ENCODE data around the gene SLC25A27. TPM values are rescaled to one million over a fixed set of nuclear protein-coding genes. Genes with fewer than 3 reads are reported as not detected.

Gene SLC25A27
- total and polyA plus RNA-seq, 2 experiments from 2014 or later = 8.5 to 16.2 TPM

GRCh38 chr6:46652232-46652602, 558 bp upstream of the SLC25A27 start:
- Mint-ChIP-seq H3K4me1 (peaks cover 11% of the 10 kb centered on the region; the same call in 2 of the 3 replicates), H3K27me3 (ENCODE audit: insufficient read depth, low read depth, poor library complexity) (peaks cover 17% of the 10 kb centered on the region), H3K27ac (peak overlapping the region; percentile 52), H3K4me3 (peak overlapping the region; percentile 83), H3K36me3 (ENCODE audit: low read depth) (peaks cover 4% of the 10 kb centered on the region; the same call in 1 of the 3 replicates), H3K9me3 (no peaks in the 10 kb centered on the region; the same call in 2 of the 3 replicates)
- Histone ChIP-seq H3K27me3 (ENCODE audit: insufficient read depth) (peaks cover 12% of the 10 kb centered on the region), H3K4me1 (ENCODE audit: insufficient read depth) (peaks cover 13% of the 10 kb centered on the region), H3K9me2 (ENCODE audit: insufficient read depth) (no peaks in the 10 kb centered on the region), H3K27ac (ENCODE audit: low read depth) (no peak overlapping the region), H3K79me2 (replicated peaks; ENCODE audit: insufficient read depth) (no peaks in the 10 kb centered on the region; the same call in 1 of the 2 replicates), H3K4me3 (peak overlapping the region; percentile 64), H3K36me3 (ENCODE audit: insufficient read depth) (no peaks in the 10 kb centered on the region), H2AFZ (peak overlapping the region; percentile 92), H4K20me1 (replicated peaks; ENCODE audit: insufficient read depth) (no peaks in the 10 kb centered on the region; the same call in 1 of the 2 replicates), H3F3A (replicated peaks; ENCODE audit: low read depth) (no peaks in the 10 kb centered on the region), H3K4me2 (peak overlapping the region; percentile 77)
- no peak for TF ChIP-seq ETS1 (IDR thresholded peaks at IDR 0.05)
- TF ChIP-seq JUNB (IDR thresholded peaks at IDR 0.05; ENCODE audit: unreplicated experiment) = no peak
- TF ChIP-seq ZNF331 (CRISPR knock-in tag; IDR thresholded peaks at IDR 0.05; ENCODE audit: low read depth) = no peak
- TF ChIP-seq EZH2 (IDR thresholded peaks at IDR 0.05; ENCODE audit: low read depth, unreplicated experiment) = no peak
- no peak for TF ChIP-seq ZNF462 (CRISPR knock-in tag; IDR thresholded peaks at IDR 0.05)
- TF ChIP-seq STAT1 (IDR thresholded peaks at IDR 0.05; ENCODE audit: unreplicated experiment) = no peak
- TF ChIP-seq NANOG (IDR thresholded peaks at IDR 0.05; ENCODE audit: borderline replicate concordance) = no peak
- no peak for TF ChIP-seq ZNF114 (CRISPR knock-in tag; IDR thresholded peaks at IDR 0.05)
- no peak for TF ChIP-seq CREB1 (CRISPR knock-in tag; IDR thresholded peaks at IDR 0.05; ENCODE audit: low read depth)
- TF ChIP-seq CTCF (conservative IDR thresholded peaks at IDR 0.05; ENCODE audit: low read depth in 2 of 2) = no peak
- no peak for TF ChIP-seq POLR2AphosphoS5 (IDR thresholded peaks at IDR 0.05; ENCODE audit: low read depth)
- TF ChIP-seq REST (IDR thresholded peaks at IDR 0.05; ENCODE audit: unreplicated experiment) = no peak
- DNase-seq (ENCODE audit: low spot score) (peak; percentile 9), ATAC-seq (peak; percentile 2; the same call in 1 of the 3 replicates)

All from GM23338 (cell line).